Tibial nerve (tissue), 3 donors: ENCODE results near the gene GDPD3.
A peak's percentile ranks its signal among the peaks of the same experiment; 100 is the strongest.

Experiments used
- CTCF ChIP-seq, 5 experiments: fragments of 200-600 bp in 3 of 5; fragments of 450-650 bp in 2 of 5; sonication (generic) in 3 of 5; IDR thresholded peaks; one replicate each; pipeline ENCODE4 v1.5.1; 2016 to 2019; ENCODE audit warnings: antibody characterized with exemption in 5 of 5, mild to moderate bottlenecking in 3 of 5, moderate library complexity in 2 of 5
- POLR2A ChIP-seq, 2 donors: fragments of 450-650 bp; IDR thresholded peaks; one replicate each; pipeline ENCODE4 v1.6.1; 2017; ENCODE audit warnings: antibody characterized with exemption in 2 of 2, mild to moderate bottlenecking in 2 of 2, moderate library complexity in 2 of 2

GRCh38 chr16:30092373-30093010, 20.8 kb downstream of the GDPD3 start:
- TF ChIP-seq POLR2A (IDR thresholded peaks at IDR 0.05): no peak
- peak in 4 of 5 experiments; percentile 33 to 53 (median 42) for TF ChIP-seq CTCF (IDR thresholded peaks at IDR 0.05)
